HFFc6 (cell line): ENCODE measurements around the gene RIPK3. TPM values are rescaled to one million over a fixed set of nuclear protein-coding genes. Genes with fewer than 3 reads are reported as not detected.

Experiments used
- DNase-seq: peaks from one replicate; pipeline ENCODE4 v3.0.0-alpha.2; 2018
- H3K27ac Mint-ChIP-seq: 2 replicates; pipeline ENCODE4 v1.8.0; 2020; ENCODE audit warnings: mild to moderate bottlenecking, mixed read lengths
- H3K27me3 Mint-ChIP-seq: 2 replicates; pipeline ENCODE4 v1.8.0; 2021; ENCODE audit warnings: mild to moderate bottlenecking, moderate library complexity, mixed read lengths; ENCODE audit not compliant: insufficient read depth
- H3K36me3 Mint-ChIP-seq: 2 replicates; pipeline ENCODE4 v1.8.0; 2021; ENCODE audit warnings: low read depth, mixed read lengths
- H3K4me1 Mint-ChIP-seq: 2 replicates; pipeline ENCODE4 v1.8.0; 2020; ENCODE audit warnings: low read depth, mixed read lengths
- H3K4me3 Mint-ChIP-seq: 2 replicates; pipeline ENCODE4 v1.8.0; 2020; ENCODE audit warnings: mild to moderate bottlenecking, moderate library complexity, mixed read lengths
- H3K9me3 Mint-ChIP-seq: 2 replicates; pipeline ENCODE4 v1.8.0; 2020; ENCODE audit warnings: mild to moderate bottlenecking, mixed read lengths
- CTCF ChIP-seq: fragments of 200-600 bp; sonication (generic); IDR thresholded peaks from 2 replicates; pipeline ENCODE4 v1.5.0; 2021; ENCODE audit warnings: antibody characterized with exemption, mild to moderate bottlenecking
- total RNA-seq, 6 experiments: library from RNA; stranded (reverse); fragmentation: NEBNext Ultra II Directional; extraction: Animal tissue kit (Norgen Biotek cat#: 25700); gene quantifications; 2 replicates in 1 of 6; 3 replicates in 5 of 6; pipeline ENCODE4 v1.2.3, GENCODE V29; 2021

Gene RIPK3
- total RNA-seq, 6 experiments from 2014 or later = not detected

DNA sequence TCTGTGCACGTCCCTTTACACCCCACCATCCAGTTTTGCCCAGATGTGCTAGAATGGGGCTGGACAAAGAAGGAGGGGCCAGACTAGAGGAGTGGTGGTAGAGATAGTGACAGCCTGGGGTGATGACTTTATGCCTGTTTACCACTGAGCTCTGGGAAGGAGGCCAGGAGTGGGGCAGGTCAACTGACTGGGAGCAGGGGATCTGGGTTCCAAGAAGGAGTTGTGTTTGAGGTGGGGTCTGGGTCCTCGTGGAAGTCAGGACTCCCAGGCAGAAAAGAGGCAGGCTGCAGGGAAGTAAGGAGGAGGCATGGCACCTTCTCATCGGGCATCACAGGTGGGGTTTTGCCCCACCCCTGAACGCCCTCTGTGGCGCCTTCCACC is 29.5 kb downstream of the RIPK3 start:
- no peak for TF ChIP-seq CTCF
- H3K36me3 Mint-ChIP-seq = peaks cover 15% of the 10 kb centered on the region
- DNase-seq = no peak
- no peaks in the 10 kb centered on the region for H3K9me3 Mint-ChIP-seq
- peaks cover 23% of the 10 kb centered on the region for H3K4me1 Mint-ChIP-seq
- H3K27me3 Mint-ChIP-seq = peaks cover 6% of the 10 kb centered on the region
- 0 out of 2 replicates have a peak overlapping the region, but pooled peaks have one; percentile 43 for H3K27ac Mint-ChIP-seq
- no peak overlapping the region for H3K4me3 Mint-ChIP-seq

DNA sequence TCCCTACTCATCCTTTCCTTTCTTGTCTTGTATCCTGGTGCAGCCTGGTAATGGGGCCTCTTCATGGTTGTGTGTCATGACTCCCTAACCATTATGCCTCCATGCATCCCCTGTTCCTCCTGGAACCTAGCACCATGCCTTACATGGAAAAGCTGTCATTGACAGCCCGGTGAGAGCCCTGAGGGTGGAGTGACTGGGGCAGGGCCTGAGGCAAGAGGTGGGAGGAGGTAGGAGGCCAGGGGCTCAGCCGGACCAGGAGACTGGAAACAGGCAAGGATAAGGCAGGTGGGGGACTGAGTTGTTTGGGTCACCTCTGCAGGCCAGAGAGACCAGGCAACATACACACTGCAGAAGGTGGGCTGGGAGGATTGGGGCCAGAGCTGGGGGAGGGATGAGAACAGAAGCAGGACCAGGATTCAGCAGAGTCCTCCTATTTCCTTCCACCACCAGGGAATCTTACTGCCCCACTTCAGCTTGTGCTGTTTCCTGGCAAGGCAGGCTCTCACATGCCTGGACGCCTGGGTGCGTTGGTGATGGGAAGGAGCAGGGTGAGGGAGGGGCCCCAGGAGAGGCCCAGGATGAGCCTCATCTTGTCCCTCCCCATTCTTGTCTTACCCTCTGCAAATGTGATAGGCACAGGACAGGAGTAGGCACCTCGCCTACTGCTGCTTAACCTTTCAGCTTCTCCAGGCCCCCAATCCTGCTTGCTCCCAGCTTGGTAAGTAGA is 30.1 kb downstream of the RIPK3 start, which contains the start of gene LTB4R2:
Gene LTB4R2 (plus strand): TSS at position 603 of the 727 bp plus-strand sequence. CDS start 525 bp downstream, outside the sequence.
- H3K36me3 Mint-ChIP-seq = peaks cover 20% of the 10 kb centered on the region
- H3K27me3 Mint-ChIP-seq = peaks cover 4% of the 10 kb centered on the region
- no peak for DNase-seq
- peaks cover 23% of the 10 kb centered on the region for H3K4me1 Mint-ChIP-seq
- no peaks in the 10 kb centered on the region for H3K9me3 Mint-ChIP-seq
- no peak within 1 kb of the TSS; the same call in 1 of the 2 replicates for H3K4me3 Mint-ChIP-seq
- no peak for TF ChIP-seq CTCF
- H3K27ac Mint-ChIP-seq = 0 out of 2 replicates have a peak within 1 kb of the TSS, but pooled peaks have one; percentile 43

DNA sequence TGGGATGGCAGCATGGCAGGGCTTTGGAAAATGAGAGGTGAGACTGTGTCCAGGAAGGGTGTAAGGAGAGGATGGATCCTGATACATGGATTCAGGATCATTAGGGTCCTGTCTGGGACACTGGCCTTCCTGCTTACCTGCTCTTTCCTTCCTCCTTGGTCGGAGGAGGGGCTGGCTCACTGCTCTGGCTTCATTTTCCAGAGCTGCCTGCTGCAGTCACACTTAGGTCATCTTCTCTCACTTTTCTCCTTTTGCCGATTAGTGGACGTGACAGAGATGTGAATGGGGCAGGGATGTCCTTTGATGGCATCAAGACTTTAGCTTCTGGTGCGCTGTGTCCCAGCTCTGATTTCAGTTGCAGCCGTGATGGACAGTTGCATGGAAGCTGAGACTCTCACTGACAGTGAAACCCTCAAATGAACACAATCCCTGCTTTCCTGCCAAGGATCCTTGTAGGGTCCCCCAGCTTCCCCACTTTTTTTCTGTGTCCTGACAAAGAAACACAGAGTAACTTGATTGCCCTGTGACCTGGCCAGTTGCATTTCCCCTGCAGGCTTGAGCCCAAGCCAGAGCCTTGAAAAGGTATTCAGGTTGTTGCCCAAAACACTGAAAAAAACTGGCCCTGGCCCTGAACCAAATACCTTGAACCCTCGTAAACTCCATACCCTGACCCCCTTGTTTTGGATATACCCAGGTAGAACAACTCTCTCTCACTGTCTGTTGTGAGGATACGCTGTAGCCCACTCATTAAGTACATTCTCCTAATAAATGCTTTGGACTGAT is 31.3 kb downstream of the RIPK3 start:
- TF ChIP-seq CTCF = peak; percentile 45; the same call in 1 of the 2 replicates
- peaks cover 3% of the 10 kb centered on the region; the same call in 1 of the 2 replicates for H3K27me3 Mint-ChIP-seq
- no peaks in the 10 kb centered on the region for H3K9me3 Mint-ChIP-seq
- H3K36me3 Mint-ChIP-seq = peaks cover 29% of the 10 kb centered on the region
- no peak overlapping the region for H3K4me3 Mint-ChIP-seq
- H3K27ac Mint-ChIP-seq = no peak overlapping the region
- H3K4me1 Mint-ChIP-seq = peaks cover 23% of the 10 kb centered on the region
- no peak for DNase-seq

GRCh38 chr14:24307575-24308341 is 32.0 kb downstream of the RIPK3 start, which contains the start of gene CIDEB:
Gene CIDEB, minus strand, starts transcription at chr14:24307977. Its CDS starts 119 bp downstream, at chr14:24307858.
- H3K4me1 Mint-ChIP-seq = peaks cover 23% of the 10 kb centered on the region
- no peak within 1 kb of the TSS; the same call in 1 of the 2 replicates for H3K27ac Mint-ChIP-seq
- peak; percentile 47 for DNase-seq
- H3K4me3 Mint-ChIP-seq = no peak within 1 kb of the TSS
- no peaks in the 10 kb centered on the region for H3K9me3 Mint-ChIP-seq
- H3K27me3 Mint-ChIP-seq = peaks cover 3% of the 10 kb centered on the region; the same call in 1 of the 2 replicates
- peak; percentile 95 for TF ChIP-seq CTCF
- peaks cover 29% of the 10 kb centered on the region for H3K36me3 Mint-ChIP-seq

DNA sequence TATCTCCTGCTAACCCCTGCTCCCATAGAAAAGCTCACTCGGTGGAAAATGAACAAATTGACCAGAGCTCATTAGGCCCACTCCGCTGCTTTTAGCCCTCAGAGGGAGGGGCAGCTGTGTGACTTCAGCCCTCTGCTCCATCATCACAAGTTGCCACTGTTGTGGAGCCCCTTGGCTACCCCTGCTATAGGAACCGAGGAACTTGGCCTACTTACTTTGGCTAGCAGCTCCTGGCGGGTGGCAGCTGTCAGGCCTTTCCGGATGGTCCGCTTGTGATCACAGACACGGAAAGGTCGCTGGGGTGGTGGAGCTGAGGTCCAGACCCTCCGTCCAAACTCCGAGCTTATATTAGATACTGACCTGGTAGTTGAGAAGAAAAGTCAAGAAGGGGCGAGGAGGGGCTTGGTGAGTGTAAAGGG is 32.6 kb downstream of the RIPK3 start:
- TF ChIP-seq CTCF = no peak
- peaks cover 23% of the 10 kb centered on the region for H3K4me1 Mint-ChIP-seq
- no peak overlapping the region; the same call in 1 of the 2 replicates for H3K27ac Mint-ChIP-seq
- peaks cover 29% of the 10 kb centered on the region for H3K36me3 Mint-ChIP-seq
- DNase-seq = no peak
- H3K27me3 Mint-ChIP-seq = peaks cover 3% of the 10 kb centered on the region; the same call in 1 of the 2 replicates
- H3K9me3 Mint-ChIP-seq = no peaks in the 10 kb centered on the region
- H3K4me3 Mint-ChIP-seq = no peak overlapping the region
